Activated CD8-positive, alpha-beta memory T cell treated with anti-CD3 and anti-CD28 coated beads, Interleukin-2, amount 50 U/mL, for 4 hours (primary cell): ENCODE results near the gene NHLRC4.

Experiments used
- DNase-seq: peaks from one replicate; pipeline ENCODE4 v3.0.0-alpha.2; 2020

The NHLRC4 gene

GRCh38 chr16:531494-532125 lies 35.2 kb upstream of the NHLRC4 start:
- no peak for DNase-seq

GRCh38 chr16:533391-534123 lies 33.2 kb upstream of the NHLRC4 start:
- DNase-seq: no peak

- DNase-seq: no peak
These were observed 32.7 kb upstream of the NHLRC4 start for GRCh38 chr16:534135-534534.

GRCh38 chr16:534856-535445 lies 31.9 kb upstream of the NHLRC4 start:
- no peak for DNase-seq

- DNase-seq: no peak
These were observed 31.1 kb upstream of the NHLRC4 start for GRCh38 chr16:535446-536405.

GRCh38 chr16:536746-537145 lies 30.1 kb upstream of the NHLRC4 start:
- DNase-seq: no peak

- DNase-seq: no peak
These were observed 29.1 kb upstream of the NHLRC4 start for GRCh38 chr16:537415-538335.

GRCh38 chr16:539901-540530 lies 26.8 kb upstream of the NHLRC4 start:
- no peak for DNase-seq

GRCh38 chr16:540645-541340 lies 26.0 kb upstream of the NHLRC4 start:
- DNase-seq: no peak

GRCh38 chr16:543301-544164 lies 23.3 kb upstream of the NHLRC4 start:
- DNase-seq: no peak

- no peak for DNase-seq
These were observed 22.3 kb upstream of the NHLRC4 start for GRCh38 chr16:544517-544916.

- DNase-seq: peak; percentile 60
These were observed 19.7 kb upstream of the NHLRC4 start for GRCh38 chr16:546909-547770.

GRCh38 chr16:548586-548985 lies 18.2 kb upstream of the NHLRC4 start:
- DNase-seq: no peak

GRCh38 chr16:549544-550263 lies 17.1 kb upstream of the NHLRC4 start:
- DNase-seq: no peak

GRCh38 chr16:551210-551609 lies 15.6 kb upstream of the NHLRC4 start:
- no peak for DNase-seq

GRCh38 chr16:552171-552570 lies 14.6 kb upstream of the NHLRC4 start:
- no peak for DNase-seq

GRCh38 chr16:553601-554296 lies 13.1 kb upstream of the NHLRC4 start:
- DNase-seq: no peak

- no peak for DNase-seq
These were observed 12.5 kb upstream of the NHLRC4 start for GRCh38 chr16:554297-554621.
